ENCODE measurements around the gene PGK1.

PGK1 gene

GRCh38 chrX:78104447-78105176, 564 bp downstream of the PGK1 start:
- no peak for DNase-seq (ENCODE audit: low read depth)
- TF ChIP-seq CTCF (IDR thresholded peaks at IDR 0.05; ENCODE audit: low read depth, low read length, missing control alignments) = no peak
- H3K4me3 ChIP-seq (ENCODE audit: low read depth, low read length) = peak overlapping the region; percentile 83
- in situ Hi-C loops (cut with HindIII; ENCODE audit: low sequenced_read_pairs) = no loop called here

- in situ Hi-C loops (cut with HindIII; ENCODE audit: low sequenced_read_pairs) = no loop called here
- TF ChIP-seq CTCF (IDR thresholded peaks at IDR 0.05; ENCODE audit: low read depth, low read length, missing control alignments) = no peak
- H3K4me3 ChIP-seq (ENCODE audit: low read depth, low read length) = peak overlapping the region; percentile 83
- no peak for DNase-seq (ENCODE audit: low read depth)
These were observed 2.0 kb downstream of the PGK1 start for GRCh38 chrX:78105944-78106650.

DNA sequence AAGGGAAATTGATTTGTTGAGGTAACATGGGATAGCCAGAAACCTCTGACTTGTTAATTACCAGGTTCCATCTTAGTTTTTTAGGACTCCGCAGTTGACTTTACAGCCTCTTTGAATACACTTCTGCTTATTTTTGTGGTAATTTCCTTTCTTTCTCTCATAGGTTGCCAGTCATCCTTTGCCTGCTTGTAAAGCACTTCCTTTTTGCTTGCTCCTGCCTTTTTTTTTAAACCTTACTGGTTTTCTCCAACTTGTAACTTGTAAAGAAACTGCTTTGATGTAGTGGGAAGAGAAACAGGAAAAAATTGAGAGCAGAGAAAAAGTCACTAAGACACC, 2.6 kb downstream of the PGK1 start:
- in situ Hi-C loops (cut with HindIII; ENCODE audit: low sequenced_read_pairs) = no loop called here
- no peak for DNase-seq (ENCODE audit: low read depth)
- H3K4me3 ChIP-seq (ENCODE audit: low read depth, low read length) = no peak overlapping the region
- no peak for TF ChIP-seq CTCF (IDR thresholded peaks at IDR 0.05; ENCODE audit: low read depth, low read length, missing control alignments)

DNA sequence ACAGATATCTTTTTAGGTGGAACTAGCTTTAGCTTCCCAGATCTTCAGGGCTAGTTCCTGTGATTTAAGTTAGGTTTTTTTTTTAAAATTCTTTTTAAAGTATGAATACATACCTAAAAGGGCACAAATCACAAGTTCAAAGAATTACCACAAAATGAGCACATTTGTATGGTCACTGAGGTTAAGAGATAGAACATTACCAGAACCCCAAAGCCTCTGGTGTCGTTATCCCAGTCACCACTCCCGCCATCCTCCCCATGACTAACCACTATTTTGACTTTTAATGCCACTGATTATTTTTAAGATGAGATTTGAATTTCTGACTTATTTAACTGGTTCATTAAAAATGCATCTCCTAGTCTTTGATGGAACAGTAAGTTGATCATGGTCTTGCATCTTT, 5.4 kb downstream of the PGK1 start:
- no peak for DNase-seq (ENCODE audit: low read depth)
- in situ Hi-C loops (cut with HindIII; ENCODE audit: low sequenced_read_pairs) = no loop called here
- H3K4me3 ChIP-seq (ENCODE audit: low read depth, low read length) = no peak overlapping the region
- TF ChIP-seq CTCF (IDR thresholded peaks at IDR 0.05; ENCODE audit: low read depth, low read length, missing control alignments) = no peak

DNA sequence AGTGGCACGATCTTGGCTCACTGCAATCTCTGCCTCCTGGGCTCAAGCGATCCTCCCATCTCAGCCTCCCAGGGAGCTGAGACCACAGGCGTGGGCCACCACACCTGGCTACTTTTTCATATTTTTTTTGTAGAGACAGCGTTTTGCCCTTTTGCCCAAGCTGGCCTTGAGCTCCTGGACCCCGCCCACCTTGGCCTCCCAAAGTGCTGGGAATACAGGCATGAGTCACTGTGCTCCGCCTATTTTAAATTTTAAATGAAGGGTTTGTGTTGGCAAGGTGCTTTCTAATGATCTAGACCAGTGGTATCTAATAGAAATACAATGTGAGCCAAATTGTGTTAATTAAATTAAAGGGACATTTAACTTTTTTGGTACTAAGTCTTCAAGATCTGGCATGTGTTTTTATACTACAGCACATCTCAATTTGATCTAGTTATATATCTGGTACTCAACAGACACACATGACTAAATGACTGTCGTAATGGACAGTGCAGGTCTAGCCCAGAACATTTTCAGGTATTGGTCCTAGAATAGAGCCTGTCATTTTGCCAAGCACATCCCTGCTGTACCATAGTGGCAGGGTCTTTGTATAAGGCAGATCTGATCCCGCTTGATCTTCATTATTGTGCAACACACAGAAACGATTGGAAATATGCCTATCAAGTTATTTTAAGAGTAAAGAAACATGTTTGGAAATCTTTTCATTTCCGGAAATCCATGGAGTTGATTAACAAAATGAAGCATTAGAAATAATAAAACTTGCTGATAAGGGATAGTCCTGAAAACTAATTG, 7.3 kb downstream of the PGK1 start:
- in situ Hi-C loops (cut with HindIII; ENCODE audit: low sequenced_read_pairs) = no loop called here
- no peak for DNase-seq (ENCODE audit: low read depth)
- no peak for TF ChIP-seq CTCF (IDR thresholded peaks at IDR 0.05; ENCODE audit: low read depth, low read length, missing control alignments)
- H3K4me3 ChIP-seq (ENCODE audit: low read depth, low read length) = no peak overlapping the region

DNA sequence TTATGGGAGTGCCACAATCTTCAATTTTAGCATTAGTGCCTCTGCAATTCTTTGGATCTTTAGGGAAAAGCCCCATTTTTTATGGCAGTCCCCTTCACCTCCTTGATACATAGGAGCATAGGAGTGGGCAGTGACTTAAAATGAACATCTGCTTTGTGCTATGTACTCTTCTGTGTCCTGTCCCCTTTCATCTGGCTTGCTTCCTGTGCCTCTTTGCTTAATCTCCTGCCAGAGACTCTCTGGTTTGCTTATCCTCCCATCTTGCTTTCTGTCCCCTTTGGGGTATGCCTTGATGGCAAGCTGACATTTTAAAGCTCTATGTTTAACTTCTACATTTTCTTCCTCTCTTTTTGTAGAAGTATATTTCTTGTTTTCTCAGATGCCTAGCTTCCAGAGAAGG, 12.3 kb downstream of the PGK1 start:
- TF ChIP-seq CTCF (IDR thresholded peaks at IDR 0.05; ENCODE audit: low read depth, low read length, missing control alignments) = no peak
- in situ Hi-C loops (cut with HindIII; ENCODE audit: low sequenced_read_pairs) = no loop called here
- DNase-seq (ENCODE audit: low read depth) = no peak
- H3K4me3 ChIP-seq (ENCODE audit: low read depth, low read length) = no peak overlapping the region

All from astrocyte of the cerebellum (primary cell).